Dedifferentiated amniotic fluid mesenchymal stem cell (primary cell): ENCODE measurements around the gene QSER1.
"Not testable (repeated sequence)": the region's sequence is repeated elsewhere in the genome, so short reads cannot be mapped to it uniquely, and the experiment has no call there.

Source experiments
- DNase-seq: peaks from one replicate; pipeline ENCODE4 v3.0.0-alpha.2; 2016; ENCODE audit errors: extremely low spot score

QSER1 gene

DNA sequence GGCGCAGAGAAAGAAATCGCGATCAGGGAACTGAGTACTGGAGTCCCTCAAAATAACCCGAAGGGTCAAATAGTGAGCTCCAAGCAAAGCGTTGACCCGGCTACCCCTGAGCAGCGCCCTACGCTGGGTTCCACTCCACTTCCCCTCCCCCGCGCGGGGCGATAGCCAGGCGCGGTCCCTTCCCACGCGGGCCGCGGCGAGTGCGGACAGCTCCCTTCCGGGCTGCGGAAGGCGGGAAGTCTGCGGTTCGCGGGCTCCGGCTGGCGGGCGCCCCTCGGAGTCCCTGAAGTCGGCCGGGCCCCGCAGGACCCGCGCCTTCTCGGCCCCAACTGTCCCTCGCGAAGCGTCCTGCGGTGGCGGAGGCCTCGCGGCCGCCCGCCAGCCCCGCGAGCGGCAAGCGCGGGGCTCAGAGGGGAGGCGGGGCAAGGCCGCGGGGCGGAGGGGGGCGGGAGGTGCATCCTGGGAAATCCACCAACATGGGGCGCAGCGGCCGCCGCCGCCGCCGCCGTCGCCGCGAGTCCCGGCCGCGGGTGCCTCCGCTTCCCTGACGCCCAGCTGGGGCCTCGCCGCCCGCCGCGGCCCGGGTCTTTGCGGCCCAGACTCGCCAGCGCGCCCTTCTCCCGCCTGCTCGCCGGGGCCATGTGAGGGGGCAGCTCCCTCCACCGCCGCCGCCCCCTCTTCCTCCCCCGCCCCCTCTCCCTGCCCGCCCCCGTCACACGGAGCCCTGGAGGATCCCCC is at the start of gene QSER1:
Gene QSER1, plus strand, starts transcription at position 457 of the 738 bp plus-strand sequence. CDS start 315 bp downstream, outside the sequence.
- peak; percentile 35 for DNase-seq

DNA sequence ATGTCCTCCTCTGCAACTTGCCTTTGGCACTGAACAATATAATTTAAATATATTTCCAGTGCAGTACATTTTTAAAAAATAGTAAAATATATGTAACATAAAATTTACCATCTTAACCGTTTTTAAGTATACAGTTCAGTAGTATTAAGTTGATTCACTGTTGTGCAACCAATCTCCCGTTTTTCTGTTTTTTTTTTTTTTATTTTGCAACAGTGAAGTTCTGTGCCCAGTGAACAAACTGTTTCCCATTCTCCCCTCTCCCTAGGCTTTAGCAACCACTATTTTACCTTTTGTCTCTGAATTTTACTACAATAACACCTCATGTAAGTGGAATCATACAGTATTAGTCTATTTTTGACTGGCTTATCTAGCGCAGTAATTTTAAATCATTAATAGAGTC is 49.1 kb upstream of the QSER1 start:
- no peak for DNase-seq

DNA sequence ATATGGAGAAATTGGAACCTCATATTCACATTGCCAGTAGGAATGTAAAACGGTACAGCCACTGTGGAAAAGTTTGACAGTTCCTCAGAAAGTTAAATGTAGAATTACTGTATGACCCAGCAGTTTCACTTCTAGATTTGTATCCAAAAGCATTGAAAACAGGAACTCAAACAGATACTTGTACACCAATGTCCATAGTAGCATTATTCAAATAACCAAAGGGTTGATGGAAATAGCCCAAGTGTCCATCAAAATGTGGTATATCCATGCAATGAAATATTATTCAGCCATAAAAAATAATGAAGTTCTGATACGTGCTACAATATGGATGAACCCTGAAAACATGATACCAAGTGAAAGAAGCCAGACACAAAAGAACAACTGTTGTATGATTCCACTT is 45.1 kb upstream of the QSER1 start:
- no peak for DNase-seq

DNA sequence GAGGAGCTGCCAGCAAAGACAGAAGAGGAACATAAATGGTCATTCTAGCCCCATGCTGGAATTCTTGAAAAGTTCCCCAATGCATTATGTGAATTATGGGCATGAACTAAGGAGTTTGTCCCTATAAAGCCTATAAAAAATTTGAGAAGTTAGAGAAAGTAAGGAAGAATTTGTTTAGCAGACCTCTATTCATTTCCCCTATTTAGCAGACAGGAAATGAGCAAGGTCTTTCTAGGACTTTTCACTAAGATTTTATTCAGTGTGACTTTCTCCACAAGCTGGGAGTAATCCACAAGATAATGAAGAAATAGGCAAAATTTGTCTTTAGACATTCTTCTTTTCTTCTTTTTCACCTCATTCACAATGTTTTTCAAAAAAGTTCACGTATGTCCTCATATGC is 42.9 kb upstream of the QSER1 start:
- no peak for DNase-seq

DNA sequence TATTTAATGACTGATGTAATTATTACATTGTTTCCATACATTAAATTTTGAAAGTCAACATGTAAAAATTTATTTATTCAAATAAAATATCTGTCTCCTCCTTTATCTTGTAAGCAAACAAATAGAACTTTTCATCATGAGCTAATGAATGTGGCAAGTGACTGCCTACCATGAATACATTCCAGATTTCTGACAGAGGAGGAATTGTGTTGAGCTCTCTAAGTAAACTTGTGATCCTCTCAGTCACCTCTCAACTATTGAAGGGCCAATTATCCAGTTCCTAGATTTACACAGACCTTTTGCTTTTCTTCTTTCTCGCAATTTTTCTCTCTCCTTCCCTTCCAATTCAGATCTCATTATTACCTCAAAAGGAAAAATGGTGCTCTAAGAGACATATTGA is 41.4 kb upstream of the QSER1 start:
- DNase-seq: no peak

DNA sequence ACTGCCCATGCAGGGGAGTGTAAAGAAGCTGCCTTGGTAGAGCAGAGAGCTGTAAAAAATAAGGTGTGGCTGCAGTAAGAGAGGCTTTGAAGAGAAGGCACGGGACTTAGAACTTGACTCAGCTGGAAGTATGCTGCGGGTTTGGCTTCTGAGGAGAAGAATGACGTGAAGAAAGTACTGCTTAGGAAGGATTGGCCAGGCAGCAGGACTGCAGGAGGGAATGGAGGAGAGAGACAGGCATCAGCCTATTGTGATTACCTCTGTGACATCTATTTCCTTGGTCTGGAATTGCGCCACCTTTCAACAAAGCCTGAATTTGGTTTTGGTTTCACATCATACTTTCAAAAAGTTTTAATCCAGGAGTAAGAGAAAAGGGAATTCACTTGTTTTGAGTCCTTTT is 40.4 kb upstream of the QSER1 start:
- no peak for DNase-seq

DNA sequence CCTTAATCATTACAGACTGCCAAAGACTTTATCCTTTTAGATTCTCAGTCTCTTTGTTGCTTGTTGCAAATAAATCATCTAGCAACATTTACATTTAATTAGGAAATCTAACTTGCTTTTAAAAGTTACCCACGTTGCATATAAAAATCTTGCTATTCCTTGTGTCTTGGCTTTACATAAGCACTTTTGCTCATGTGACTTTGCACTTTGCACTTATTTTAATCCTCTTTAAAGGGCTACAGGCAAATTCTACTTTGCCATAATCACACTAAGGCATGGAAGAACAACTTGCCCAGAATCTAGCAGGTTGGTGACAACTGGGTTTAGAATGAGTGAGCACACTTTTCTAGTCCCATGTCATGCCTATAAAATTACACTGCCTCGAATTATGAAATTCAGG is 37.0 kb upstream of the QSER1 start:
- no peak for DNase-seq

DNA sequence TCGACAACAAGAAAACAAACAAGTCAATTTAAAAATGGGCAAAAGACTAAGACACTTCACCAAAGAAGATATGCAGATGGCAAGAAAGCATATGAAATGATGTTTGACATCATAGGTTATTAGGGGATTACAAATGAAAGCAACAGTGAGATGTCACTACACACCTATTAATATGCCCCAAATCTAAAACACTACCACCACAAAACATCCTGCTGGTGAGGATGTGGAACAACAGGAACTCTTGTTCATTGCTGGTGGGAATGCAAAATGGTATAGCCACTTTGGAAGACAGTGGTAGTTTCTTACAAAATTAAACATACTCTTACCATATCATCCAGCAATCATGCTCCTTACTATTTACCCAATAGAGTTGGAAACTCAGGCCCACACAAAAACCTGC is 33.9 kb upstream of the QSER1 start:
- DNase-seq: no peak

DNA sequence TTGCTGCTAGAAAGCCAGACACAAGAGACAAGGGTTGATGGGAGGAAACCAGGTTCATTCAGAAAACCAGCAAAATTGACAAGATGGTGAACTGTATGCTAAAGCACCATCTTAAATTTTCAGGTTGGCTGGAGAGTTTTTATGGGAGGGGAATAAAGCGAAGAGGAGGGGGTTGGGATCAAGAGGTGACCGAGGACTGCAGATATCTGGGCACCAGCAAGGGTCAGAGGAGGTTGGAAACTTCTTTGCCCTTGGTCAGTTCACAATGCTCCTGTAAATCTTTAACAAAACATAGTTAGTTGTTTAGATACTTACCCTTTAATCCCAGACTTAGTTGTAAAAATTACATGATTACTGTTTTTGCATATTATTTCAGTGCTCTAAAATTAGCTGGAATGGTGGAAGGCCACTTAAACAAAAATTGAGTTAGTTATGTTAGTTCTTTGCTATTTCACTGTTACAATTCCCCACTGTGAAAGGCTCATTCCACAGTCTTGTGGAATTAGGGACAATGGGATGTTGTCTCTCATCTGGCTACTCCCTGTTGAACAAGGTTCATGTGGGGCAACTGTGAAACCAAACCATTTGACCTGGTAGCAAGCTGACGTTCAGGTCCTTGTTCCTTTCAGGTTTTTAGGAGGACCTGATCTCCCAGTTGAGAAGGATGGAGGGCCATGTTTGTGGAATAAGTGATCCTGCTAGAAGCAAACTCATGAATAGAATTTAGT is 30.6 kb upstream of the QSER1 start:
- DNase-seq: no peak

DNA sequence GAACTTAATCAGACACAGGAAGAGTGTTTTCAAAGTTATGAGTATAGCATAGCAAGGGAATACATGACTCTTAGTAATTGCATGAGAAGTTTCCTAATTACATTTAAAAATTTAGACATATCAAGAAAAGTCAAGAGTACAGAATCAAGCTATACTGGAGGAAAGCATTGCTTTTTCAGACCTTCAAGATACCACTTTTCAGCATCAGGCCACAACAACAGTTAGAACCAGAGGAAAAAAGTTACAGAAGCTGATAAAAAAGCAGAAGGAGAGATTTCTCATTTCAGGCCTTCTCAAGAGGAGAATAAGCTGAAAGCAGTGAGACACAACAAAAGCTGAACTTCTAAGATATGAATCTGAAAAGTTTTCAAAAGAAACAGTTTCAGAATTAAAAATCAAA is 28.1 kb upstream of the QSER1 start:
- no peak for DNase-seq

DNA sequence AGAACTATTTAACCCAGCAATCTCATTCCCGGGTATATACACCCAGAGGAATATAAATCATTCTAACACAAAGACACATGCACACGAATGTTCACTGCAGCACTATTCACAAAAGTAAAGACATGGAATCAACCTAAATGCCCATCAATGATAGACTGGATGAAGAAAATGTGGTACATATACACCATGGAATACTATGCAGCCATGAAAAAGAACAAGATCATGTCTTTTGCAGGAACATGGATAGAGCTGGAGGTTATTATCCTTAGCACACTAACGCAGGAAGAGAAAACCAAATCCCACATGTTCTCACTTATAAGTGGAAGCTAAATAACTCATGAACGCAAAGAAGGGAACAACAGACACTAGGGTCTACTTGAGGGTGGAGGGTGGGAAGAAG is 23.9 kb upstream of the QSER1 start:
- not testable (repeated sequence) for DNase-seq

DNA sequence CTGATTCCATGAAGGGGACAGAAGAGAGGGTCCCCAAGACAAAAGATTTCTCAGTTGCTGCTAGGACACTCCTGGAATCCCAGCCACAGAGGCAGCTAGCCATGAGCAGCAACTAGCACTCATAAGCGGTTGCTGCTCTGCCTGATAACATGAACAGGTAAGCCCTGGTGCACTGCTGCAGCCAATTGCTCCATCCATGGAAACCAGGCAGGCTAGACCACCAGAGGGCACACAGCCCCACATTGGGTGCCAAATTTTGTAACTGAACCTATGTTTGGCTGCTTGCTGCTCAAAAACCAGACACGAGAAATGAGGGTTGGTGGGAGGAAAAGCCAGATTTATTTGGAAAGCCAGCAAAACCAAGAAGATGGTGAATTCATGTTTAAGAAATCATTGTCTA is 21.9 kb upstream of the QSER1 start:
- no peak for DNase-seq

DNA sequence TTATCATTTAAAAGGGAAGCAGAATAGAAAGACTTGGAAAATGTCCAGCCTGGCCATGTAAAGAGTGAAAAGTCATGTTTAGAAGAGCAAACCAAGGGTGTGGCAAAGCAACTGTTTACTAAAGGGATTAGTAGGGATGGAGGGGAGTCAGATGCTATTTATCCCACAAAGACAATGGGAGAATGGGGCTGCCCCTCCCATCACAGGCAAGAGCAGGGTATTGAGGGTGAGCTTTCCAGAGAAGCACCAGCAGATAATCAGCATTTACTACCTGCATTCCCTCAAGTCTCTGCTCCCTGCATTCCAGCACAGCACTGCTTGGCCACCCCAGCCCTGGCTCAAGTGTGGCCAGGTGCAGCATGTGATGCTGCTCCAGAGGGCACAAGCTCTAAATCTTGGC is 18.5 kb upstream of the QSER1 start:
- DNase-seq: no peak

DNA sequence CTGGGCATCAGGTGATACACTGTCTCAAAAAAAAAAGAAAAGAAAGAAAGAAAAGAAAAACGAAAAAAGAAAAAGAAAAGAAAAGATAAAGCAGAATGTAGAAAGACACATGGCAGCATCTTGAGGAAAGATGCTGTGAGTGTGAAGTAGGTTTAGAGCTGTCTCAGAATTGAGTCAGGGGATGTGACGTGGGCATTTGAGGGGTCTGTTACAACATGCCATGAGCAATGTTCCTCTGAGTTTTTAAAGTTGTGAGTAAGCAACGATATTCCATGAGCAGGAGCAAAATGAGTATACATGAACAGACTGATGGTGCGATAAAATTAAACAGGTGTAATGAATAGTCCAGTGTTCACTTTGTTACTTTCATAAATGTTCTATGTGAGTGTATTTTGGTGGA is 11.3 kb upstream of the QSER1 start:
- no peak for DNase-seq

DNA sequence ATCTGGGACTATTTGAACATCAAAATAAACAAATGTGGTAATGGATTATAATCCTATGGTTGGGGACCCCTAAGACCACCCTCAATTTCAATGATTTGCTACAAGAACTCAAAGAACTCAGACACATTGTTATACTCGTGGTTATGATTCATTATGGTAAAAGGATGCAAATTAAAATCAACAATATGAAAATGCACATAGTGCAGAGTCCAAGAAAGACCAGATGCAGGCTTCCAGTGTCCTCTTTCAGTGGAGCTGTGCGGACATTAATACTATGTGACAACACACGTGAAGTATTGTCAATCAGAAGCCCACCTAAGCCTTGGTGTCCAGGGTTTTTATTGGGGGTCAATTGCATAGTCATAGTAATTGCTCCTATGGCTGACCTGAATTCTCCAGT is 9.2 kb upstream of the QSER1 start:
- no peak for DNase-seq

DNA sequence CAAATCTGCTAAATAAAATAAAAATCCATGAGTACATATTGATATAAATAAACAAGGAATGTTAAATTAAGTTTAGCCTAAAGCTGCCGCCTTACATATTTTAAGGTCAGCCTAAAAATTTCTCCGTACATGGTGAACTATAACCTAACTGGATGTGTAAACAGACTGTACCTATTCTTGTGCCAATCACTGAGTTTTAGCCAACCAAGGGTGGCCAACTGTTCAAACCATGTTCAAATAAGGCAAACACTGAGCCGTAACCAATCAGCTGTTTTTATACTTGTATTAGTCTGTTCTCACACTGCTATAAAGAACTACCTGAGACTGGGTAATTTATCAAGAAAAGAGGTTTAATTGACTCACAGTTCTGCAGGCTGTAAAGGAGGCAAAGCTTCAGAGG is 8.6 kb upstream of the QSER1 start:
- DNase-seq: no peak

DNA sequence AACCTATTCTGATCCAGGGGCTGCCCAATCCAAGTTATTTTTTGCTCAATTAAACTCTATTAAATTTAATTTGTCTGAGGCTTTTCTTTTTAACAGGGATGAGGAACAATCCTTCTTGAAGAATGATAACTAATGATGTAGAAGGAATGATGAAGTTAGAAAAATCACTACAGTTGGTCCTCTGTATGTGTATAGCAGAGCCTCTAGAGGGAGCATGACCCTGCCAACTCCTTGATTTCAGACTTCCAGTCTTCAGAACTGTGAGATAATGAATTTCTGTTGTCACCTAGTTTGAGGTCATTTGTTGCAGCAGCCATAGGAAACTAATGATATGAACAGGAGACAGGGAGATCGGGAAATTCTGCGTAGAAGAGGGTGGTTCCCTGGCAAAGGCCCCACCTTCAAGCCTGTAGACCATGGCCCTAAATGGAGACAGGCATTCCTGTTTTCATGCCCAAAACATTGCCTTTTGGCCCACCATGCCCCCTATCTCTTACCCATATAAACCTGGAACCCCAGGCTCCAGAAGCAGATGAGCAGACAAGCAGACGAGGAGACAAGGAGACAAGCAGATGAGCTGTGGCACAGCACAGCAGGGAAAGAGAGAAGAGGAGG is 7.7 kb upstream of the QSER1 start:
- no peak for DNase-seq

DNA sequence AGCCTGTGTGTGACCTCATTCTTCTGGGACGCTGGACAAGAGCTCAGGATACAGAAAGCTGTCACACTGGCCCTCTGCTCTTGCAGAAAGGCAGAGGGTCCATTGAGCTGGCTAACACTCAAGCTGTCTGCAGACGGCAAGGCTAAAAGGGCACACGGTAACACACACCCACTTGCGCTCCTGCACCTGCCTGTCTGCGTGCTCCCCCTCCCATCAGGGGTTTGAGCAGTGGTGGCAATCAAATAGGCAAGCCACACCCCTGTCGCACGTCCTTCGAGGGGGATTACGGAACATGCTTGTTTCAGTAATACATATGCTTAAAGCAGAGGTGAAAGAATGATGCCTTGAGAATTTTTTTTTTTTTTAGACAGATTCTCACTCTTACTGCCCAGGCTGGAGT is 7.1 kb upstream of the QSER1 start:
- no peak for DNase-seq

DNA sequence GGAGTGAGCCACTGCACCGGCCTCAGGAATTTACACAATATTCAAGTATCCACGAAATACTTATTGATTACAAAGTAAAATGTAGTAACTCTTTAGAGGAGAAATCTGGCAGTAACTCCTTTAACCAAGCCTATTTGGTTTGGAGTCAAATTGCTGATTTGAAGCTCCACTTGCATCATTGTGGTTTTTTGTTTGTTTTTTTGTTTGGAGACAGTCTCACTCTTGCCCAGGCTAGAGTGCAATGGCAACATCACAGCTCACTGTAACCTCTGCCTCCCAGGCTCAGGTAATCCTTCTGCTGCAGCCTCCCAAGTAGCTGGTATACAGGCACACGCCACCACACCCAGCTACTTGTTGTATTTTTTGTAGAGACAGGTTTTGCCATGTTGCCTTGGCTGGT is 6.4 kb upstream of the QSER1 start:
- DNase-seq: no peak

DNA sequence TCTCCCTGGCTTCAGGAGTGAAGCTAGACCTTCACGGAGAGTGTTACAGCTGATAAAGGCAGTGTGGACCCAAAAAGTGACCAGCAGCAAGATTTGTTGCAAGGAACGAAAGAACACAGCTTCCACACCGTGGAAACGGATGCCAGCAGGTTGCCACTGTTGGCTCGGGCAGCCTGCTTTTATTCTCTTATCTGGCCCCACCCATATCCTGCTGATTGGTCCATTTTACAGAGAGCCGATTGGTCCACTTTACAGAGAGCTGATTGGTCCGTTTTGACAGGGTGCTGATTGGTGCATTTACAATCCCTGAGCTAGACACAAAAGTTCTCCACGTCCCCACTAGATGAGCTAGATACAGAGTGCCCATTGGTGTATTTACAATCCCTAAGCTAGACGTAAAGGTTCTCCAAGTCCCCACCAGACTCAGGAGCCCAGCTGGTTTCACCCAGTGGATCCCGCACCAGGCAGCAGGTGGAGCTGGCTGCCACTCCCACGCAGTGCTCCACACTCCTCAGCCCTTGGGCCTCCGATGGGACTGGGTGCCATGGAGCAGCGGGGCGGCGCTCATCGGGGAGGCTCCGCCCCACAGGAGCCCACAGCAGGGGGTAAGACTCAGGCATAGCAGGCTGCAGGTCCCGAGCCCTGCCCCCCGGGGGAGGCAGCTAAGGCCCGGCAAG is 4.8 kb upstream of the QSER1 start:
- not testable (repeated sequence) for DNase-seq

DNA sequence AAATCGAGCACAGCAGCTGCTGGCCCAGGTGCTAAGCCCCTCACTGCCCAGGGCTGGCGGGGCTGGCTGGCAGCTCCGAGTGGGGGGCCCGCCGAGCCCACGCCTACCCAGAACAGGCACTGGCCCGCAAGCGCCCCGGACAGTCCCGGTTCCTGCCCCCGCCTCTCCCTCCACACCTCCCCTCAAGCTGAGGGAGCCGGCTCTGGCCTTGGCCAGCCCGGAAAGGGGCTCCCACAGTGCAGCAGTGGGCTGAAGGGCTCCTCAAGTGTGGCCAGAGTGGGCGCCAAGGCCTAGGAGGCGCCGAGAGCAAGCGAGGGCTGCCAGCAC is 4.3 kb upstream of the QSER1 start:
- not testable (repeated sequence) for DNase-seq

DNA sequence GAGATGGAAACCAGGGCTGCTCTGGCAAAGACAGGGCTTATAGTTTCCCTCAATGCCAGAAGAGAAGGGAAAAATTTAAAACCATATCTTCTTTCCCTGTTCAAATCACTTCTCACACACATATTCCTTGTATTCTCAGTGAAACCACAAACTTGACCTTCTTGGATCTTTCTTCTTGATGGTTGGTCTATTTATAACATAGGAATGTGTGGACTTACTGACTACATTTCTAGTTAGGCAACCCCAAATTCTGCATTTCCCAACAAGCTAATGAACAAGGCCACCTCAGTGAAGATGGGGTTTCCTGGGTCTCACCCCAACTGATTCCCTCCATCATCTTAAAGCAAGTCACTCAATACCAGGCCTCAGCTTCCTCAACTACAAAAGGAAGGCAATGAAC is 3.8 kb upstream of the QSER1 start:
- DNase-seq: no peak
